ENCODE results near the gene PARD3B.

- TF ChIP-seq, protein P1, sequence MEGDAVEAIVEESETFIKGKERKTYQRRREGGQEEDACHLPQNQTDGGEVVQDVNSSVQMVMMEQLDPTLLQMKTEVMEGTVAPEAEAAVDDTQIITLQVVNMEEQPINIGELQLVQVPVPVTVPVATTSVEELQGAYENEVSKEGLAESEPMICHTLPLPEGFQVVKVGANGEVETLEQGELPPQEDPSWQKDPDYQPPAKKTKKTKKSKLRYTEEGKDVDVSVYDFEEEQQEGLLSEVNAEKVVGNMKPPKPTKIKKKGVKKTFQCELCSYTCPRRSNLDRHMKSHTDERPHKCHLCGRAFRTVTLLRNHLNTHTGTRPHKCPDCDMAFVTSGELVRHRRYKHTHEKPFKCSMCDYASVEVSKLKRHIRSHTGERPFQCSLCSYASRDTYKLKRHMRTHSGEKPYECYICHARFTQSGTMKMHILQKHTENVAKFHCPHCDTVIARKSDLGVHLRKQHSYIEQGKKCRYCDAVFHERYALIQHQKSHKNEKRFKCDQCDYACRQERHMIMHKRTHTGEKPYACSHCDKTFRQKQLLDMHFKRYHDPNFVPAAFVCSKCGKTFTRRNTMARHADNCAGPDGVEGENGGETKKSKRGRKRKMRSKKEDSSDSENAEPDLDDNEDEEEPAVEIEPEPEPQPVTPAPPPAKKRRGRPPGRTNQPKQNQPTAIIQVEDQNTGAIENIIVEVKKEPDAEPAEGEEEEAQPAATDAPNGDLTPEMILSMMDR (IDR thresholded peaks at IDR 0.05) = no peak
- no peak for TF ChIP-seq POLR2A (IDR thresholded peaks at IDR 0.05)
These were observed 422.1 kb downstream of the PARD3B start for GRCh38 chr2:204967199-204967960.

Measured in lower leg skin (tissue), 3 donors.